Measurements from ENCODE around the gene SMPDL3A.

Gene SMPDL3A

GRCh38 chr6:122801397-122801796, 12.3 kb downstream of the SMPDL3A start:
- H3K4me3 ChIP-seq (ENCODE audit: low read depth, low read length), result no peak overlapping the region

- H3K4me3 ChIP-seq (ENCODE audit: low read depth, low read length), result no peak overlapping the region
Measured at GRCh38 chr6:122803171-122803661, 14.2 kb downstream of the SMPDL3A start.

- H3K4me3 ChIP-seq (ENCODE audit: low read depth, low read length), result no peak overlapping the region
Measured at GRCh38 chr6:122804962-122805485, 16.0 kb downstream of the SMPDL3A start.

GRCh38 chr6:122806291-122806690, 17.2 kb downstream of the SMPDL3A start:
- H3K4me3 ChIP-seq (ENCODE audit: low read depth, low read length), result no peak overlapping the region

- no peak overlapping the region for H3K4me3 ChIP-seq (ENCODE audit: low read depth, low read length)
Measured at GRCh38 chr6:122808121-122808885, 19.2 kb downstream of the SMPDL3A start.

- H3K4me3 ChIP-seq (ENCODE audit: low read depth, low read length), result no peak overlapping the region
Measured at GRCh38 chr6:122809001-122809400, 19.9 kb downstream of the SMPDL3A start.

GRCh38 chr6:122809691-122810090, 20.6 kb downstream of the SMPDL3A start:
- no peak overlapping the region for H3K4me3 ChIP-seq (ENCODE audit: low read depth, low read length)

GRCh38 chr6:122810189-122810588, 21.1 kb downstream of the SMPDL3A start:
- no peak overlapping the region for H3K4me3 ChIP-seq (ENCODE audit: low read depth, low read length)

GRCh38 chr6:122817358-122817757, 28.3 kb downstream of the SMPDL3A start:
- H3K4me3 ChIP-seq (ENCODE audit: low read depth, low read length), result no peak overlapping the region

- H3K4me3 ChIP-seq (ENCODE audit: low read depth, low read length), result no peak overlapping the region
Measured at GRCh38 chr6:122817766-122818165, 28.7 kb downstream of the SMPDL3A start.

- no peak overlapping the region for H3K4me3 ChIP-seq (ENCODE audit: low read depth, low read length)
Measured at GRCh38 chr6:122818866-122819265, 29.8 kb downstream of the SMPDL3A start.

GRCh38 chr6:122821095-122821494, 32.0 kb downstream of the SMPDL3A start:
- no peak overlapping the region for H3K4me3 ChIP-seq (ENCODE audit: low read depth, low read length)

GRCh38 chr6:122825163-122825562, 36.1 kb downstream of the SMPDL3A start:
- no peak overlapping the region for H3K4me3 ChIP-seq (ENCODE audit: low read depth, low read length)

- H3K4me3 ChIP-seq (ENCODE audit: low read depth, low read length), result no peak overlapping the region
Measured at GRCh38 chr6:122829456-122829855, 40.4 kb downstream of the SMPDL3A start.

GRCh38 chr6:122831511-122831910, 42.5 kb downstream of the SMPDL3A start:
- no peak overlapping the region for H3K4me3 ChIP-seq (ENCODE audit: low read depth, low read length)

GRCh38 chr6:122832459-122832858, 43.4 kb downstream of the SMPDL3A start:
- H3K4me3 ChIP-seq (ENCODE audit: low read depth, low read length), result no peak overlapping the region

- no peak overlapping the region for H3K4me3 ChIP-seq (ENCODE audit: low read depth, low read length)
Measured at GRCh38 chr6:122833021-122833491, 44.0 kb downstream of the SMPDL3A start.

- H3K4me3 ChIP-seq (ENCODE audit: low read depth, low read length), result no peak overlapping the region
Measured at GRCh38 chr6:122838060-122838780, 49.2 kb downstream of the SMPDL3A start.

GRCh38 chr6:122839472-122839871, 50.4 kb downstream of the SMPDL3A start:
- H3K4me3 ChIP-seq (ENCODE audit: low read depth, low read length), result no peak overlapping the region

GRCh38 chr6:122839906-122840305, 50.8 kb downstream of the SMPDL3A start:
- H3K4me3 ChIP-seq (ENCODE audit: low read depth, low read length), result no peak overlapping the region

- no peak overlapping the region for H3K4me3 ChIP-seq (ENCODE audit: low read depth, low read length)
Measured at GRCh38 chr6:122845464-122845863, 56.4 kb downstream of the SMPDL3A start.

Measured in iPS-11a (cell line).